RWPE1 (cell line): ENCODE results near the gene IFNAR2.
"Not testable (repeated sequence)": the region's sequence is repeated elsewhere in the genome, so short reads cannot be mapped to it uniquely, and the experiment has no call there.

ENCODE experiments used
- CTCF ChIA-PET: fragments of 350-600 bp; sonication (Branson Sonifier 250); formaldehyde crosslinking; extraction: SDS; loops from one replicate; lab custom pipeline; 2021; lab: Yijun Ruan, JAX
- POLR2A ChIA-PET: fragments of 400-600 bp; formaldehyde crosslinking; extraction: SDS; loops from one replicate; lab custom pipeline; 2020; ENCODE audit warnings: antibody characterized with exemption; ENCODE audit not compliant: low non-redundant PET; lab: Yijun Ruan, JAX
- DNase-seq: peaks from one replicate; pipeline ENCODE4 v3.0.0; 2012; ENCODE audit warnings: low spot score
- H3K27ac ChIP-seq: fragments of 450-650 bp; 2 replicates; pipeline ENCODE4 v1.5.1; 2017
- CTCF ChIP-seq: fragments of 450-650 bp; conservative IDR thresholded peaks from 2 replicates; pipeline ENCODE4 v1.5.1; 2017; ENCODE audit warnings: low read depth, mild to moderate bottlenecking

The IFNAR2 gene

GRCh38 chr21:33246963-33247362, 17.2 kb downstream of the IFNAR2 start:
- ChIA-PET CTCF (interaction anchor here (0.6 to 0.7 kb wide), 2 partner anchors 183 to 232 kb away, joined by 3 to 5 read pairs; no protein-coding TSS in a partner anchor), POLR2A (no interaction called here)
- no peak overlapping the region for H3K27ac ChIP-seq
- TF ChIP-seq CTCF: no peak
- DNase-seq: no peak

DNA sequence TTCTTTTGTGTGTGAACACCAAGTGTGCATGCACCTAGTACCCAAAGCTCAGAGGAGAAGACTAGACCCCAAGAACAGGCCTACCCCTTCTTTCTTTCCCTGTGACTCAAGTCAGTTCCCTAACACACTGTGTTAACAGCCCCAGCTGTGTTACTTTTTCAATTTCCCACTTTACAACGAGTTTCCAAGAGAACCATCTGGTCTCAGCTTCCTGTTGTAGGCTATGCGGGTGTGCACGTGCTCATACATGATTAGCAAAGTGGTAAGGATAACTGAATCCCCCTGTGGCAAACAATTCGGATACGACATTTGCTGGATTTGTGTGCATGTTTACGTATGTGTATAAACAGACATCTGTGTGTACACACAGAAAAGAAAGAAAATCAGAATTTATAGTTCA, 17.9 kb downstream of the IFNAR2 start:
- CTCF ChIA-PET: no interaction called here
- no peak for TF ChIP-seq CTCF
- H3K27ac ChIP-seq: no peak overlapping the region
- DNase-seq: no peak
- POLR2A ChIA-PET: no interaction called here

GRCh38 chr21:33249331-33250002, 19.7 kb downstream of the IFNAR2 start:
- POLR2A ChIA-PET: no interaction called here
- CTCF ChIA-PET: no interaction called here
- no peak for DNase-seq
- H3K27ac ChIP-seq: no peak overlapping the region
- TF ChIP-seq CTCF: no peak

GRCh38 chr21:33251119-33251518, 21.4 kb downstream of the IFNAR2 start:
- no peak for TF ChIP-seq CTCF
- ChIA-PET CTCF (no interaction called here), POLR2A (no interaction called here)
- DNase-seq: no peak
- no peak overlapping the region for H3K27ac ChIP-seq

GRCh38 chr21:33253382-33253781, 23.6 kb downstream of the IFNAR2 start:
- CTCF ChIA-PET, H3K27ac ChIP-seq, DNase-seq, POLR2A ChIA-PET: not testable (repeated sequence)

DNA sequence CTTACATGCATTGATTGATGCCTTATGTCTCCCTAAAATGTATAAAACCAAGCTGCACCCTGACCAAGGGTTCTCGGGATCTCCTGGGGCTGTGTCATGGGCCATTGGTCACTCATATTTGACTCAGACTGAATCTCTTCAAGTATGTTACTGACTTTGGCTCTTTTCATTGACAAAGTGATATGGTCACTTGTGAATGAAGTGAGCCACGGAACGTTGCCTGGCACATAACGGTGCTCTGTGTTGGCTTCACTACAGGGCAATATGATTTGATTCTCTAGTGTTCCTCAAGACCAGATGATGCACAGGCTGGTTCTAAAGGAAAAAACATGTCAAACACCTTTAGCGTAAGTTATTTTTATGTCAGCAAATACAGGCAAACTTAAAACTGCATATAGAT, 25.0 kb downstream of the IFNAR2 start:
- ChIA-PET CTCF (no interaction called here), POLR2A (no interaction called here)
- DNase-seq: no peak
- no peak for TF ChIP-seq CTCF
- no peak overlapping the region for H3K27ac ChIP-seq

DNA sequence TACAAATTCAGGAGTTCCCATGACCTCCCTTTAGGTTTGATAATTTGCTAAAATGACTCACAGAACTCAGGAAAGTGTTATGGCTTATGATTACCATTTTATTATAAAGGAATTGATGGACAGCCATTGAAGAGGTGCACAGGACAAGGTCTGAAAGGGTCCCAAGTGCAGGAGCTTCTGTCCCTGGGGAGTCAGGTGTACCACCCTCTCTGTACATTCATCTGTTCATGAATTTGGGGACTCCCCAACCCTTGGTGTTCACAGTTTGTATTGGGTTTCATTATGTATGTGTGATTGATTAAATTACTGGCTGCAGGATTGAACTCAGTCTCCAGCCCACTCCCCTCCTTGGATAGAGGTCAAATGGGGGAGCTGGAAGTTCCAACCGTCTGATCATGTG, 25.7 kb downstream of the IFNAR2 start:
- H3K27ac ChIP-seq: no peak overlapping the region
- POLR2A ChIA-PET: no interaction called here
- no peak for DNase-seq
- CTCF ChIA-PET: no interaction called here
- TF ChIP-seq CTCF: no peak
